Hematopoietic multipotent progenitor cell treated with erythropoietin and hydrocortisone succinate and interleukin-3 and kit ligand, for 17 days (in vitro differentiated cells): ENCODE results near the gene ACOT13.
A peak's percentile ranks its signal among the peaks of the same experiment; 100 is the strongest.
"Not testable (repeated sequence)": the region's sequence is repeated elsewhere in the genome, so short reads cannot be mapped to it uniquely, and the experiment has no call there.

Experiments used
- DNase-seq: peaks from one replicate; pipeline ENCODE4 v3.0.0-alpha.2; 2015; ENCODE audit warnings: low spot score

ACOT13 gene

DNA sequence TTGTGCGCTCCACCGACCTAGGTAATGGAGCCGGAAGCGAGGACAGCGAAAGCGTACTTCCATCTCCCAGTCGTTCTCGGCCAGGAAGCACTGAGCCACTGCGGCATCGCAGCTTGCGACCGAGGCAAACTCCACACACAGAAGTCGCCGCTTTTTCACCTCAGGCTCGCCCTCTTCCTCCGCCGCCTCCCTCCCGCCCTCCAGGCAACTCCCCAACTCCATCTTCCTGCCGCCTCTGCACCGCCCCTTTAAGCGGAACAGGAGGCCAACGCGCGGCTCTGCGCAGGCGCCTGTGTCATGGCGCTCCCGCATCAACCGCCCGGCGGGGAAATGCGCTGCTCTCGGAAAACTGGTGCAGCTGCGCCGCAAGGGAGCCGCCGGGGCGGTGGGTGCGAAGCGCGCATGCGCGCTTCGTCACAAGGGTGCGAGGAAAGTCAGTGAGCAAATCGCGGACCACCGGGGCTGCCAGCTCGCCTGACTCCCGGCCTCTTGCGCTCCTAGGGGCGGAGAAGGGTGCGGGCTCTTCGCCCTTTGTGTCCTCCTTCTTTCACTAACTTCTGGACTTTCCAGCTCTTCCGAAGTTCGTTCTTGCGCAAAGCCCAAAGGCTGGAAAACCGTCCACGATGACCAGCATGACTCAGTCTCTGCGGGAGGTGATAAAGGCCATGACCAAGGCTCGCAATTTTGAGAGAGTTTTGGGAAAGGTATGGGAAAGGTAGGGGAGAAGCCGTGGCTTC is at the start of gene ACOT13, which contains the start of gene TDP2:
Gene ACOT13 (plus strand): TSS at position 437 of the 737 bp plus-strand sequence. CDS start 187 bp downstream, at position 624.
Gene TDP2 (minus strand): TSS at position 259 of the 737 bp plus-strand sequence. CDS start 37 bp downstream, at position 222.
- peak; percentile 96 for DNase-seq

- DNase-seq, result no peak
Measured at GRCh38 chr6:24619661-24620060, 47.2 kb upstream of the ACOT13 start.

DNA sequence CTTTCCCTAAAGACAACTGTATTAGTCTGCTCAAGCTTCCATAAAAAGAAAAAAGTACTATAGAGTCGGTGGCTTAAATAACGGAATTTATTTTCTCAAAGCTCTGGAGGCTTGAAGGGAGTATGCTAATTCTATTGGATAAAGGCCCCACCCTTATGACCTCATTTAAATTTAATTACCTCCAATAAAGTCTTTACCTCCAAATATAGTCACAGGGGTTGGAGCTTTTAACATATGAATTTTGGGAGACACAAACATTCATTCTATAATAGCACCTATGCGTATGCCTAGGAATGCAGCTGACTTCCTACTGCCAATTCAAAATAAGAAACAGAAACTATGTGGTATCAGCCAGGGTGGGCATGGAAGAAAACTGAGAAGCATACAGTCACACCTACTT is 46.2 kb upstream of the ACOT13 start:
- DNase-seq, result no peak

- DNase-seq, result no peak
Measured at GRCh38 chr6:24621626-24622289, 45.1 kb upstream of the ACOT13 start.

DNA sequence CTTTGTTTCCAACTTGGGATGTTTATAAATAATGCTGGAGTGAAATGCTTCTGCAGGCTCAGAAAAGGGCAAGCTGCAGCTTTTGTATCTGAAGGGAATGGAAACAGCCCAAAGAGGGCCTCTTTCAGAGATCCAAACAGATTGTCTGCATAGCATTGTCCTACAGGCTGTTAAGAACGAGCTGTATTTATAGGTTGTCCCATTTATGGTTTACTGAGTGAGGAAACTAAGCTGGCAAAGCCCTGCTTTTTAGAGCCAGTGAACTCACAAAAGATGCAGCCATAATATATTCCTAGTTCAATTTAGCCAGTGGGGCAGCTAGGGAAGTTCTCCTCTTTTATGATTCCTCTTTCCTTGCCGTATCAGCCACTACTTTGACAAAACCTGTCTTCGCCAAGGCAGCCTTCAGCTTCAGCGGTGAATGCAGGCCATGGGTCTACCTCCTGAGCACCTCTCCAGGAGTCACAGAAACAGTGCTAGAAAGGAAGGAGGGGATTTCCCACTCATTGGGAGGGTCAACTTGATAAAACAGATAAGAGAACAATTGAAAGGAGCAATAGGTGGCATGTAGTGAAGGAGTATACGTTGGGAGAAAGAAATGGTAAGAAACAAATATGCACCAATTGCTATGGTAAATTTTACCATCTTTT is 35.9 kb upstream of the ACOT13 start:
- DNase-seq, result no peak

DNA sequence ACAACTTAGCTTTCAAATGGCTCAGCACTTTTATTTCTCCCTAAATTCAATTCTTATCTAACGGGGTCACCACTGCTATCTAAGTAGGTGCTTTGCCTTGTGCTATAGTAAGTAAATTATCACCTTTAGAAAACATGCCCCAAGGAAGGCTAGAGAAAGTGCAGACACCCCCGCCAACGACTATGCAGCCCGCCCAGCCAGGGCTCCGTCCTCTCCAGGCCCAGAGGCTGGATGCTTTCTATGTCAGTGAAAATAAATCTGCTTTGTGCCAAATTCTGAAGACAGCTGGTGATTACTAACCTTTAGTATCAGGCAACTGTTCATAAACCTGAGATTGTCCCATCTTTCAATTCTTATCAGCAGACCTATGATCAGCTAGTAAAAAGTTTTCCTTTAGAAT is 35.2 kb upstream of the ACOT13 start:
- DNase-seq, result no peak

DNA sequence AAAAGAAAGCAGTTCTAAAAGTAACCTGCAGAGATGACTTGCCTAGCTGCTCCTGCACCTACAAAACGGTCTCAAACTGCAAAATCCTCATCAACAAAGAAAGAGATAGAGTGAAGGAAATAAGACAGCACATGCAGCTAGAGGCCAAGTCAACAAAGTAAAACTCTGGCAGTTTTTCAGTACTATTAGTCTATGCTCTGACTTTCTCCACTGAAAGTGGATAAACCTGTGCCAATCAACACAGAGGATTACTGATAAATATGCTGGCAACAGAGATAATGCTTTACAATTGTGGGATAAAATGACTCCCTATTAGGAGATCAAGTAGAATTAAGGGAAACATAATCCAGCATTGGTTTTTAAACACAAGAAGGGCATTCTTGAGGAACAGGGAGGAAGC is 34.3 kb upstream of the ACOT13 start:
- DNase-seq, result no peak

DNA sequence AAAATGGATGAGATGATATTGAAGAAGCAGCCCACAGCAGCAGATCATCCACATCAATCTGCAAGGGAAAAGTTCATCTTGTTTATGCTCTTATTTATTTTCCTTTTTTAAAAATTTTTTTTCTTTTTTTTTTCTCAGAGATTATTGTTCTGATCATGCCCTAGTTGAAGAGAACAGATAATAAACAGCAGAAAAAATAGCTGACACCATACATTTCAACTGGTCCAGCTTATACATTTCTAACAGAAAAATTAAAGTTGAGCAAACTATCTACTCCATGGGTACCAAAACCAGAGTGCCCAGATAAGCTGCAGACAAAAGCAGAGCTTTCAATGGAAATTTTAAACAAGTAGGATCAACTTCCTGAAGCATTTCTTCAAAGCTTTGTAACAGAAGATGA is 30.2 kb upstream of the ACOT13 start:
- DNase-seq, result no peak

GRCh38 chr6:24640166-24640565 is 26.7 kb upstream of the ACOT13 start:
- no peak for DNase-seq

GRCh38 chr6:24640631-24641030 is 26.2 kb upstream of the ACOT13 start:
- not testable (repeated sequence) for DNase-seq

DNA sequence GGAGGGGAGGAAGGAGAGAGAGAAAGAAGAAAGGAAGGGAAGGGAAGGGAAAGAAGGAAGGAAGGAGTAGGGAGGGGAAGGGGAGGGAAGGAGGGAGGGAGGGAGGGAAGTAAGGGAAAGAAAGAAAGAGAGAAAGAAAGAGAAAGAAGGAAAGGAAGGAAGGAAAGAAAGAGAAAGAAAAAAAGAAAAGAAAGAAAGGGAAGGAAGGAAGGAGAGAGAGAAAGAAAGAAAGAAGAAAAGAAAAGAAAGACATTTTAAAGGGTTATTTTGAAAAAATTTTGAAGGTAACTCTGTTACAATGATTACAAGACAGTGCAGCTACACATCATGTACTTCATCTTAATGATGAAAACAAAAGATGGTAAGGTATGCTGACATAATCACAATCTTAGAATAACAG is 24.8 kb upstream of the ACOT13 start:
- no peak for DNase-seq

- no peak for DNase-seq
Measured at GRCh38 chr6:24643920-24644319, 23.0 kb upstream of the ACOT13 start.

DNA sequence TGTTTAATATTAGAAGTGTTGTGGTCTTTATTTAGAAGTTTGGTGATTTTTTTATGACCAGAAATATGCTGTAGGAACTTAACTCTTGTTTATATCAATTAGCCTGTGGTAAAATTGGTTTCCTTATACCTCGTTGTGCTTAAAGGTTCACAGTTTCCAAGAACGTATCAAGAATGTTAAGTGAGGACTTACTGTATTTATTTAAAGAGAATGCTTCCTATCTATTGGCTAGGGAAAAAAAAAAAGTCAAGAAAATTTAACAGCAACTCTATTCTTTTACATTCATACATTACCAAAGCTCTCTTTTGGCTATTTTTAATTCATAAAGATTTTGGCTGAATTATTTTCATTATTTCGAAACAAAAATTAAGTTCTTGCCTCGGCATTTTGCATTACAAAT is 22.5 kb upstream of the ACOT13 start:
- no peak for DNase-seq

- DNase-seq, result no peak
Measured at GRCh38 chr6:24646771-24647170, 20.1 kb upstream of the ACOT13 start.

DNA sequence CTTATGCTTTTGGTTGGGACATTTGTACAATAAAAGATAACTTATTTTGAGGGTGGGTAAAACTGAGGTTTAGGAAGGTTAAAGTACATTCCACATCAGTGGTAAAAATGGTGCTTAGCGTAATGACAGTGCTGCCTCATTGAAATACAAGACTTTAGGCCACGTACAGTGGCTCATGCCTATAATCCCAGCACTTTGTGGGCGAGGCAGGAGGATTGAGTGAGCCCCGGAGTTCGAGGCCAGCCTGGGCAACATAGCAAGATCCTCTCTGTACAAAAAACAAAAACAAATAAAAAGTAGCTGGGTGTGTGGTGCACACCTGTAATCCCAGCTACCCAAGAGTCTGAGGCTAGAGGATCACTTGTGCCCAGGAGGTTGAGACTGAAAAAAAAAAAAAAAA is 18.6 kb upstream of the ACOT13 start:
- no peak for DNase-seq

DNA sequence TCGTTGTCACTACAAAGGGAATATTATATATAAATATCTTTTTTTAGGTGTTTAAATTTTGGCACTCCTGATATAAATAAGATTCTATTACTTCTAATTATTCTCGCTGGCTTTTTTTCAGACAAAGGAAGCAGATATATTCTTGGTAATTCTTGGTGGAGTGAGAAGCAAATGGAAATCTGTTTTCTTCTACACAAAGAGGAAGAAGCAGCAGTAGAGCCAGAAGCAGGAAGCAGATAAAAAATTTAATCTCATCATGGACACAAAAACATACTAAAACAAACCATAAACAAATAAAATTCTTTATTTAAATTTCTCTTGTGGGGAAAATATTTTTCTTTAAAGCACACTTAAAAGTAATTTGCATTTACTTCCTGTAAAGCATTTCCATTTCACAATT is 17.2 kb upstream of the ACOT13 start:
- no peak for DNase-seq

GRCh38 chr6:24650365-24650764 is 16.5 kb upstream of the ACOT13 start:
- DNase-seq, result no peak

DNA sequence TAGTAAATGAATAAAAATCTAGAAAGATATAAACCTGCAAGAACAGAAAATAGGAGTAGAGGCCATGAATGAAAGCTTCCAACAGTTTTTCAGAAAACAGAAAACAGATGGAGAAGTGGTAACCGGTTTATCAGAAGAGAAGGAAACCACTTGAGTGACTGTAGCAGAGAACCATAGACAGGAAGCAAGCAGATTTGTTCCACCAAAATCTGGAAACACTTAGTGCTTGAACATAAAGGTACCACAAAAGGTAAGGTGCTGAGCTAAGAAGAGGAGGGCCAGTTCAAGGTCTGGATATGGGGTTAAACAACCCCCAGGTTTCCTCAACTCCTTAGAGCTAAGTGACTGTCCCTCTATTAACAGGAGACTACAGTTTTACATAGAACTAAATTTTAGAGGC is 11.7 kb upstream of the ACOT13 start:
- no peak for DNase-seq

- DNase-seq, result peak; percentile 85
Measured at GRCh38 chr6:24658573-24659560, 8.0 kb upstream of the ACOT13 start.

DNA sequence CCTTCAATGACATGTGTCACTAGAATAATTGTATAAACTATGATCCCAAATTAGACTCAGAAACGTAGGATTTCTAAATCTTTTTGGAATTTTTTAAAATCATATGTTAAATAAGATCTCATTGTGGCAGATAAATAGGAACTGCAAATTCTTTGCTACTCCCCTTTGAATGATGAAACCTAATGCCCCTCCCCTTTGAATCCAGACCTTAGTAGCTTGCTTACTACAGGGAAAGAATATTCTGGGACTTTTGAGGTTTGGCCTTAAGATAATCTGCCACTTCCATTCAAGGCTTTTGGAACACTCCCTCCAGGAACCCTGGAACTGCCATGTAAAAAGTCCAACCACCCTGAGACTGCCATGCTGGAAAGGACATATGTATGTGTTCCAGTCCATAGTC is 7.3 kb upstream of the ACOT13 start:
- no peak for DNase-seq

DNA sequence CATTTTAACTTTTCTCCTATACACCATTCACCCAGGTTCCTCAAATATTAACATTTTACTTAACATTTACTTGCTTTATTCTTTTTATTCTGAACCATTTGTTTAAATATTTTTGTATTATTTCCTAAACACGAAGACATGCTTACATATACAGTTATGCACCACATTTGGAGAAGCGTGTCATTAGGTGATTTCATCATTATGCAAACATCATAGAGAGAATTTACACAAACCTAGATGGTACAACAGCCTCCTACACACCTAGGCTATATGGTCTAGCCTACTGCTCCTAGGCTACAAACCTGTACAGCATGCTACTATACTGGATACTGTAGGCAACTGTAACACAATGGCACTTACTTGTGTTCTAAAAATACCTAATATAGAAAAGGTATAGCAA is 6.8 kb upstream of the ACOT13 start:
- no peak for DNase-seq

GRCh38 chr6:24661759-24662158 is 5.1 kb upstream of the ACOT13 start:
- not testable (repeated sequence) for DNase-seq
